ENCODE results near the gene OSBPL2. TPM values are rescaled to one million over a fixed set of nuclear protein-coding genes. Genes with fewer than 3 reads are reported as not detected.

OSBPL2 gene
- total and polyA plus RNA-seq, 4 donors: 9.9 to 19.7 (median 12.3) TPM

DNA sequence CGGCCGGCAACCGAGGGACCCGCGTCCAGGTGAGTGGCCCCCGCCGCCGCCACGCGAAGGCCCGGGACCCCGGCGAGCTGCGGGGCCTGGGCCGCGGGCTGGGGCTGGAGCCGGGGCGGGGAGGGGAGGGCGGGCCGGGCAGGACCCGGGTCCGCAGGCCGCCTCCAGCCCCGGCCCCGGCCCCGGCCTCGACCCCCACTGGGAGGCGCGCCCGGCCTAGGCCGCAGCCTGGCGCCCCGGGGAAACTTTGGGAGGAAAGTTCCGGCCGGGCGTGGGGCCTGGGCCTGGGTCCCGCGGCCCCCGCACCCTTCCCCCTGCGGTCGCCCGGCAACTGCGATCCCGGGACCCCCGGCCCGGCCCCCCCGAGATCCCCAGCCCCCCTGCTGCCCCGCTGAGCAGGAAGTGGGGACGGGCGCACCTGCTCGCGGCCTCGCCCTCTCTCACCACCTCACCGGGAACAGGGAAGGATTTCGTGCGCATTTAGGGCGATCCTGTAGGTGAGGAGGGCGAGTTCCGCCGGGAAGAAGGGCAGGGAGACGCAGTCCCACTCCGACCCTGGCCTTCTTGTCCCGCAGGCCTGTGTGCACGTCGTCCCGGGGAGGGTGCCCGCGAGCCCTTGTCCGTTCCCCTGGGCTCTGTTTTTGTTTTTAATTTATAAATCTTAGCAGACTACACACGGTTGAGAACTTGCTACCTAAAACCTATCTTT is 402 bp downstream of the OSBPL2 start (continued):
- TF ChIP-seq, protein P1, sequence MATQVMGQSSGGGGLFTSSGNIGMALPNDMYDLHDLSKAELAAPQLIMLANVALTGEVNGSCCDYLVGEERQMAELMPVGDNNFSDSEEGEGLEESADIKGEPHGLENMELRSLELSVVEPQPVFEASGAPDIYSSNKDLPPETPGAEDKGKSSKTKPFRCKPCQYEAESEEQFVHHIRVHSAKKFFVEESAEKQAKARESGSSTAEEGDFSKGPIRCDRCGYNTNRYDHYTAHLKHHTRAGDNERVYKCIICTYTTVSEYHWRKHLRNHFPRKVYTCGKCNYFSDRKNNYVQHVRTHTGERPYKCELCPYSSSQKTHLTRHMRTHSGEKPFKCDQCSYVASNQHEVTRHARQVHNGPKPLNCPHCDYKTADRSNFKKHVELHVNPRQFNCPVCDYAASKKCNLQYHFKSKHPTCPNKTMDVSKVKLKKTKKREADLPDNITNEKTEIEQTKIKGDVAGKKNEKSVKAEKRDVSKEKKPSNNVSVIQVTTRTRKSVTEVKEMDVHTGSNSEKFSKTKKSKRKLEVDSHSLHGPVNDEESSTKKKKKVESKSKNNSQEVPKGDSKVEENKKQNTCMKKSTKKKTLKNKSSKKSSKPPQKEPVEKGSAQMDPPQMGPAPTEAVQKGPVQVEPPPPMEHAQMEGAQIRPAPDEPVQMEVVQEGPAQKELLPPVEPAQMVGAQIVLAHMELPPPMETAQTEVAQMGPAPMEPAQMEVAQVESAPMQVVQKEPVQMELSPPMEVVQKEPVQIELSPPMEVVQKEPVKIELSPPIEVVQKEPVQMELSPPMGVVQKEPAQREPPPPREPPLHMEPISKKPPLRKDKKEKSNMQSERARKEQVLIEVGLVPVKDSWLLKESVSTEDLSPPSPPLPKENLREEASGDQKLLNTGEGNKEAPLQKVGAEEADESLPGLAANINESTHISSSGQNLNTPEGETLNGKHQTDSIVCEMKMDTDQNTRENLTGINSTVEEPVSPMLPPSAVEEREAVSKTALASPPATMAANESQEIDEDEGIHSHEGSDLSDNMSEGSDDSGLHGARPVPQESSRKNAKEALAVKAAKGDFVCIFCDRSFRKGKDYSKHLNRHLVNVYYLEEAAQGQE (IDR thresholded peaks at IDR 0.05): no peak
- TF ChIP-seq RXRA (IDR thresholded peaks at IDR 0.05): no peak

DNA sequence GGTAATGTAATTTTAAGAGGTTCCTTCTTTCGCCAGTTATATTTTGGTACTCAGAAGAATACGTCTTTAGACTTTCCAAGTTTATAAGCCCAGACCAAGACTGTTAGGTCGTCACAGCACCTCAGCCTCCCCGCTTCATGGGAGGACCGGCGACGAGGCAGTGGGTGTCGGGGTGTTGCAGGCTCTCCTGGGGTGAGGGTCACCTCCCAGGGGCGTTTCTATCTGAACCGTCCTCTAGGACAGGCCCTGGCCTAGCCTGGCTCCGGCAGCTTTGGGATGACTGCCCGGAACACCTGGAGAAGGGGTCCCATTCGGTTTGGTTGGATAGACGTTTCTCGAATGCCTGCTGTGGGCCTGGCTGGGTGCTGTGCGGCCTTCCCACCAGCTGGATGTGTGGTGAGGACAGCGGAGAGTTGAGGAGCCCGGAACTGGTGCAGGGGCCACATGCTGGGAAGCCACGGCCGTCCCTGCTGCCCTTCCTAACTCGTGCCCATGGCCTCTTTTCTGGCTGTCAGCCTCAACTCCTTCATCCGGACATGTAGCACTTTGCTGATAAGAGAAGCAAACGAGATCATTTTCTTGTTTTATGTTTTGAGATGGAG is 1.1 kb downstream of the OSBPL2 start:
- H3K9me3 ChIP-seq (ENCODE audit: control insufficient read depth in 4 of 4, low read length in 3 of 4): no peaks in the 10 kb centered on the region
- H3K27ac ChIP-seq (ENCODE audit: low read depth in 1 of 2, low read length in 2 of 2): peak overlapping the region; percentile 51 to 62
- no peak for DNase-seq (ENCODE audit: low spot score)
- H3K36me3 ChIP-seq (ENCODE audit: control insufficient read depth in 4 of 4, insufficient read depth in 3 of 4, low read depth in 1 of 4, low read length in 3 of 4): peaks cover 0 to 4% (median 0%) of the 10 kb centered on the region in 4 donors
- peaks cover 12 to 26% (median 16%) of the 10 kb centered on the region in 4 donors for H3K4me1 ChIP-seq (ENCODE audit: control insufficient read depth in 4 of 4, insufficient read depth in 4 of 4, low read length in 3 of 4)
- H3K9ac ChIP-seq (ENCODE audit: low read depth in 1 of 2, low read length in 2 of 2): peak overlapping the region; percentile 62 to 73
- WGBS: 38% methylated on average over 23 of the region's 23 CpGs
- TF ChIP-seq, protein P2, sequence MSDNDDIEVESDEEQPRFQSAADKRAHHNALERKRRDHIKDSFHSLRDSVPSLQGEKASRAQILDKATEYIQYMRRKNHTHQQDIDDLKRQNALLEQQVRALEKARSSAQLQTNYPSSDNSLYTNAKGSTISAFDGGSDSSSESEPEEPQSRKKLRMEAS (IDR thresholded peaks at IDR 0.05): no peak
- no peak for TF ChIP-seq GABPA (IDR thresholded peaks at IDR 0.05 in 1 of 2, conservative IDR thresholded peaks at IDR 0.05 in 1 of 2)
- TF ChIP-seq RAD21 (IDR thresholded peaks at IDR 0.05): no peak
- TF ChIP-seq, protein P3, sequence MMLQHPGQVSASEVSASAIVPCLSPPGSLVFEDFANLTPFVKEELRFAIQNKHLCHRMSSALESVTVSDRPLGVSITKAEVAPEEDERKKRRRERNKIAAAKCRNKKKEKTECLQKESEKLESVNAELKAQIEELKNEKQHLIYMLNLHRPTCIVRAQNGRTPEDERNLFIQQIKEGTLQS (IDR thresholded peaks at IDR 0.05): no peak
- TF ChIP-seq, protein P1 (IDR thresholded peaks at IDR 0.05): no peak
- TF ChIP-seq EGR1 (IDR thresholded peaks at IDR 0.05; ENCODE audit: low read depth in 2 of 2): no peak
- TF ChIP-seq YY1 (IDR thresholded peaks at IDR 0.05): no peak
- no peak for TF ChIP-seq TAF1 (conservative IDR thresholded peaks at IDR 0.05)
- TF ChIP-seq NR2F2 (IDR thresholded peaks at IDR 0.05): no peak
- no peak for TF ChIP-seq JUND (IDR thresholded peaks at IDR 0.05)
- TF ChIP-seq, protein P4, sequence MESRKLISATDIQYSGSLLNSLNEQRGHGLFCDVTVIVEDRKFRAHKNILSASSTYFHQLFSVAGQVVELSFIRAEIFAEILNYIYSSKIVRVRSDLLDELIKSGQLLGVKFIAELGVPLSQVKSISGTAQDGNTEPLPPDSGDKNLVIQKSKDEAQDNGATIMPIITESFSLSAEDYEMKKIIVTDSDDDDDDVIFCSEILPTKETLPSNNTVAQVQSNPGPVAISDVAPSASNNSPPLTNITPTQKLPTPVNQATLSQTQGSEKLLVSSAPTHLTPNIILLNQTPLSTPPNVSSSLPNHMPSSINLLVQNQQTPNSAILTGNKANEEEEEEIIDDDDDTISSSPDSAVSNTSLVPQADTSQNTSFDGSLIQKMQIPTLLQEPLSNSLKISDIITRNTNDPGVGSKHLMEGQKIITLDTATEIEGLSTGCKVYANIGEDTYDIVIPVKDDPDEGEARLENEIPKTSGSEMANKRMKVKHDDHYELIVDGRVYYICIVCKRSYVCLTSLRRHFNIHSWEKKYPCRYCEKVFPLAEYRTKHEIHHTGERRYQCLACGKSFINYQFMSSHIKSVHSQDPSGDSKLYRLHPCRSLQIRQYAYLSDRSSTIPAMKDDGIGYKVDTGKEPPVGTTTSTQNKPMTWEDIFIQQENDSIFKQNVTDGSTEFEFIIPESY (IDR thresholded peaks at IDR 0.05): no peak
- TF ChIP-seq, protein P5, sequence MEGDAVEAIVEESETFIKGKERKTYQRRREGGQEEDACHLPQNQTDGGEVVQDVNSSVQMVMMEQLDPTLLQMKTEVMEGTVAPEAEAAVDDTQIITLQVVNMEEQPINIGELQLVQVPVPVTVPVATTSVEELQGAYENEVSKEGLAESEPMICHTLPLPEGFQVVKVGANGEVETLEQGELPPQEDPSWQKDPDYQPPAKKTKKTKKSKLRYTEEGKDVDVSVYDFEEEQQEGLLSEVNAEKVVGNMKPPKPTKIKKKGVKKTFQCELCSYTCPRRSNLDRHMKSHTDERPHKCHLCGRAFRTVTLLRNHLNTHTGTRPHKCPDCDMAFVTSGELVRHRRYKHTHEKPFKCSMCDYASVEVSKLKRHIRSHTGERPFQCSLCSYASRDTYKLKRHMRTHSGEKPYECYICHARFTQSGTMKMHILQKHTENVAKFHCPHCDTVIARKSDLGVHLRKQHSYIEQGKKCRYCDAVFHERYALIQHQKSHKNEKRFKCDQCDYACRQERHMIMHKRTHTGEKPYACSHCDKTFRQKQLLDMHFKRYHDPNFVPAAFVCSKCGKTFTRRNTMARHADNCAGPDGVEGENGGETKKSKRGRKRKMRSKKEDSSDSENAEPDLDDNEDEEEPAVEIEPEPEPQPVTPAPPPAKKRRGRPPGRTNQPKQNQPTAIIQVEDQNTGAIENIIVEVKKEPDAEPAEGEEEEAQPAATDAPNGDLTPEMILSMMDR (IDR thresholded peaks at IDR 0.05; ENCODE audit: low read depth, low read length, missing input control): no peak
- no peak for TF ChIP-seq FOXA2 (IDR thresholded peaks at IDR 0.05)
- TF ChIP-seq FOXA1 (IDR thresholded peaks at IDR 0.05): no peak
- TF ChIP-seq SP1 (IDR thresholded peaks at IDR 0.05): no peak
- no peak for TF ChIP-seq HNF4A (conservative IDR thresholded peaks at IDR 0.05)
- no peak for TF ChIP-seq HNF4G (IDR thresholded peaks at IDR 0.05)
- TF ChIP-seq RXRA (IDR thresholded peaks at IDR 0.05): no peak
- no peaks in the 10 kb centered on the region for H3K27me3 ChIP-seq (ENCODE audit: control insufficient read depth in 4 of 4, insufficient read depth in 4 of 4, low read length in 3 of 4)
- H3K4me3 ChIP-seq (ENCODE audit: low read depth in 1 of 3, low read length in 3 of 3): peak overlapping the region; percentile 53 to 94 (median 91)

Measured in liver (tissue), 9 donors.